ENCODE data around the gene LRP1B.

LRP1B gene

DNA sequence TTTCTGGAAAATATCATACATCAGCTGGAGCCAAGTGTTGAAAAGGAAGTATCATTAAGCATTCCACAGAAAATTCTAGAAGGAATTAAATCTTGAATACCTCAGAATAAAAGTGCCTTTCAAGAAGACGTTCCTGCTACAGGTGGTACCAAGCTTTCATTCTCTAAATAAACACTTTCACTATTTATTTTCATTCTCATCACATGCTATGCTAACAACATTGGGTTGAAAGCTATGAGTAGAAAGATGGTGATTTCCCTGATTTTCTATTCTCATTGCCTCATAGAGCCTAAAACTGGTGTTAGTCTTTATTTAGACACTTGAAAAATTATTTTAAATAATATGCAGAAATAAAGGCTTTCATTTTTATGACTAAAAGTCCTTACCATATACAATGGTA, 324.7 kb downstream of the LRP1B start:
- Histone ChIP-seq H3K27ac (no peak overlapping the region), H3K9me3 (no peaks in the 10 kb centered on the region), H3K27me3 (no peaks in the 10 kb centered on the region), H3K36me3 (no peaks in the 10 kb centered on the region), H3K4me1 (ENCODE audit: control insufficient read depth in 1 of 2, insufficient read depth in 1 of 2, low read depth in 1 of 2, low read length in 1 of 2) (no peaks in the 10 kb centered on the region), H3K4me3 (ENCODE audit: low read depth in 1 of 2, low read length in 1 of 2) (no peak overlapping the region)
- no peak for TF ChIP-seq CTCF (IDR thresholded peaks at IDR 0.05)

GRCh38 chr2:141805302-141805701, 325.5 kb downstream of the LRP1B start:
- H3K4me3 ChIP-seq (ENCODE audit: low read depth in 1 of 2, low read length in 1 of 2), result no peak overlapping the region
- H3K27ac ChIP-seq, result no peak overlapping the region

GRCh38 chr2:141796449-141796848, 334.4 kb downstream of the LRP1B start:
- no peak for TF ChIP-seq CTCF (IDR thresholded peaks at IDR 0.05)
- Histone ChIP-seq H3K36me3 (no peaks in the 10 kb centered on the region), H3K9me3 (no peaks in the 10 kb centered on the region), H3K4me1 (ENCODE audit: control insufficient read depth in 1 of 2, insufficient read depth in 1 of 2, low read depth in 1 of 2, low read length in 1 of 2) (no peaks in the 10 kb centered on the region), H3K27ac (no peak overlapping the region), H3K27me3 (no peaks in the 10 kb centered on the region), H3K4me3 (ENCODE audit: low read depth in 1 of 2, low read length in 1 of 2) (no peak overlapping the region)

More at GRCh38 chr2:141805302-141805701, 325.5 kb downstream of the LRP1B start:
- Histone ChIP-seq H3K9me3 (no peaks in the 10 kb centered on the region), H3K4me1 (ENCODE audit: control insufficient read depth in 1 of 2, insufficient read depth in 1 of 2, low read depth in 1 of 2, low read length in 1 of 2) (no peaks in the 10 kb centered on the region), H3K27me3 (no peaks in the 10 kb centered on the region), H3K36me3 (no peaks in the 10 kb centered on the region)
- TF ChIP-seq CTCF (IDR thresholded peaks at IDR 0.05), result no peak

DNA sequence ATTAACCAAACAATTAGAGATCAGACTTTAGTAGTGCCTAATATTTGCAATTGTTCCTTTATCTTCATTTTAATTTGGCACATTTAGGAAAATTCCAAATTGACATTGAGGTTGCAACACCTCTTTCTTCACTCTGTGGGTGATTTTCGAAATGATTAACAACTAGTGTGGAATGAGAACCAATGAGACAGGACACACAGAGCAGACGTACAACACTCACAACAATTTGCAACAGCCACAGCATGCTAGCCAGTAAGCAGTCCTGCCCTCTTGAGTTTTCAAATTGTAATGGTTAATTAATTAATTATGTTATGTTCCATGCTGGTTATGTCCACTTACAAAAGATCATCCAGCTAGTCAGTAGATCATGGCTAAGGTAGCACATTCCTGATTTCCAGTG, 339.3 kb downstream of the LRP1B start:
- no peaks in the 10 kb centered on the region for H3K9me3 ChIP-seq
- no peak for TF ChIP-seq CTCF (IDR thresholded peaks at IDR 0.05)
- no peak overlapping the region for H3K27ac ChIP-seq
- H3K36me3 ChIP-seq, result no peaks in the 10 kb centered on the region
- no peak overlapping the region for H3K4me3 ChIP-seq (ENCODE audit: low read depth in 1 of 2, low read length in 1 of 2)
- no peaks in the 10 kb centered on the region for H3K27me3 ChIP-seq
- no peaks in the 10 kb centered on the region for H3K4me1 ChIP-seq (ENCODE audit: control insufficient read depth in 1 of 2, insufficient read depth in 1 of 2, low read depth in 1 of 2, low read length in 1 of 2)

DNA sequence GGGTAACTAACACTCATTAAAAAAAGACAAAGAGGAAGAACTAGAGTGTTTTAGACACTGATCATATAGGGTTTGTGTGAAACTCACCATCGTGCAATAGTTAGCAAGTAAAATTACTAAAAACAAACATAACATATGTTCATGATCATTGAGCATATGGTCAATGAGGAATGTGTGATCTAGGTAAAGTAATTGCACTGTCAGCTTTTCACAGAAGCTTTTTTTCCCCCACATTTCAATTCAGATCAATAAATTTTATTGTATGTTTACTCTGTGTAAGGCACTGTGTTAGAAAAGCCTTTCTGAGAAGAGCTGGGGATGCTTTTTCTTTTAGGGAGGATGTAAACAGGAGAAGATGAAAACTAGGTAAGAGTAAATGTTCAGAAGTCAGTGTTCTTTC, 348.2 kb downstream of the LRP1B start:
- H3K4me1 ChIP-seq (ENCODE audit: control insufficient read depth in 1 of 2, insufficient read depth in 1 of 2, low read depth in 1 of 2, low read length in 1 of 2), result no peaks in the 10 kb centered on the region
- no peak overlapping the region for H3K27ac ChIP-seq
- no peaks in the 10 kb centered on the region for H3K36me3 ChIP-seq
- TF ChIP-seq CTCF (IDR thresholded peaks at IDR 0.05), result no peak
- no peak overlapping the region for H3K4me3 ChIP-seq (ENCODE audit: low read depth in 1 of 2, low read length in 1 of 2)
- no peaks in the 10 kb centered on the region for H3K27me3 ChIP-seq
- no peaks in the 10 kb centered on the region for H3K9me3 ChIP-seq

GRCh38 chr2:141778315-141778835, 352.4 kb downstream of the LRP1B start:
- H3K36me3 ChIP-seq, result no peaks in the 10 kb centered on the region
- no peaks in the 10 kb centered on the region for H3K4me1 ChIP-seq (ENCODE audit: control insufficient read depth in 1 of 2, insufficient read depth in 1 of 2, low read depth in 1 of 2, low read length in 1 of 2)
- no peak overlapping the region for H3K27ac ChIP-seq
- no peaks in the 10 kb centered on the region for H3K9me3 ChIP-seq
- TF ChIP-seq CTCF (IDR thresholded peaks at IDR 0.05), result no peak
- no peak overlapping the region for H3K4me3 ChIP-seq (ENCODE audit: low read depth in 1 of 2, low read length in 1 of 2)
- no peaks in the 10 kb centered on the region for H3K27me3 ChIP-seq

Data from neutrophil (primary cell).